Measurements from ENCODE around the gene INTS6. TPM values are rescaled to one million over a fixed set of nuclear protein-coding genes. Genes with fewer than 3 reads are reported as not detected.

The INTS6 gene
- total RNA-seq, 2 donors from 2014 or later: 37.4 to 59.0 TPM

DNA sequence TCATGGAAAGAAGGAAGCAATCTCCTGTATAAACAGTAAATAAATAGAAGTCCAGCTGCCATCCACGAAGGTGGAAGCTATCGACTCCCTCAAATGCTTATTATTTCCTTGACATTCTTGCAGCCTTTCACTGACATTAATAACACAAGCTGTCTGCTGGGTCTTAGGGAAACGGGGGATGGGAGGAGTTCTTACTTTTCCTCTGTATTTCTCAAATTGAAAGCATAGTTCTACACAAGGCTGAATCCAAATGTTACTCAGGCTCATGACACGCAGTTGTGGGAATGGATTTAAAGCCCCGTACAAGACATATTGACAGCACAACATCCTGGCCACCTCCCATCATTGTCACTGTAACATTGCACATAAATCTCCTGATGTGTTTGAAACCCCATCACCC lies 109.4 kb downstream of the INTS6 start:
- intact Hi-C loops (cut with DNase I): no loop called here
- Histone ChIP-seq H3K9me3 (no peaks in the 10 kb centered on the region), H3K27ac (no peak overlapping the region), H3K36me3 (no peaks in the 10 kb centered on the region), H3K4me3 (no peak overlapping the region), H3K4me1 (replicated peaks) (no peaks in the 10 kb centered on the region), H3K27me3 (replicated peaks; ENCODE audit: insufficient read depth) (no peaks in the 10 kb centered on the region)
- no peak for DNase-seq (ENCODE audit: low spot score)
- TF ChIP-seq POLR2A (IDR thresholded peaks at IDR 0.05): no peak
- TF ChIP-seq POLR2AphosphoS5 (IDR thresholded peaks at IDR 0.05): no peak
- TF ChIP-seq CTCF (IDR thresholded peaks at IDR 0.05): no peak
- 70% methylated on average over 5 of the region's 5 CpGs for WGBS

- H3K9me3 ChIP-seq: no peaks in the 10 kb centered on the region
- no peaks in the 10 kb centered on the region for H3K4me1 ChIP-seq (replicated peaks)
- H3K27me3 ChIP-seq (replicated peaks; ENCODE audit: insufficient read depth): no peaks in the 10 kb centered on the region
- DNase-seq (ENCODE audit: low spot score): no peak
- TF ChIP-seq POLR2AphosphoS5 (IDR thresholded peaks at IDR 0.05) (no peak), POLR2A (IDR thresholded peaks at IDR 0.05) (no peak), CTCF (IDR thresholded peaks at IDR 0.05) (no peak)
- WGBS: 87% methylated on average over 4 of the region's 4 CpGs
- H3K4me3 ChIP-seq: no peak overlapping the region
- no peak overlapping the region for H3K27ac ChIP-seq
- intact Hi-C loops (cut with DNase I): no loop called here
- no peaks in the 10 kb centered on the region for H3K36me3 ChIP-seq
Observed at GRCh38 chr13:51342706-51343105, 110.1 kb downstream of the INTS6 start.

DNA sequence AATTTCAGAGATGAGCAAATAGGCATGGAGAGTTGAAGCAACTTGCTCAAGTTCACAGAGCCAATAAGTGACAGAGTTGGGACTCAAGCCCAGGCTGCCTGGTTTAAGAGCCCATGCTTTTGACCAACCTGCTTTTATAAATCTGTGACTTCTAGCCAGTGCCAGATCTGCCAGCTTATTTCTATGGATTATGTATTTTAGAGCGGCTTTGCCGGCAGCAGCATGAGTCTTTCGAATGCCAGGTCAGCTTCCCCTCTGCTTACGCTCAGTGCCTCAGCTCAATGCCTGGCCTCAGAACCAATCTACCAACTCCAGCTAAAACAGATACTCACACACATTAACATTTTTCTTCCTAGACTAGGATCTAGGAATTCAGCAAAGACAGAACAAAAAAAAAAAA lies 111.0 kb downstream of the INTS6 start:
- 59% methylated on average over 4 of the region's 4 CpGs for whole genome bisulfite sequencing
- intact Hi-C loops (cut with DNase I): no loop called here

GRCh38 chr13:51341232-51341631 lies 111.6 kb downstream of the INTS6 start:
- Histone ChIP-seq H3K4me1 (replicated peaks) (no peaks in the 10 kb centered on the region), H3K4me3 (no peak overlapping the region), H3K27ac (no peak overlapping the region), H3K36me3 (no peaks in the 10 kb centered on the region), H3K27me3 (replicated peaks; ENCODE audit: insufficient read depth) (no peaks in the 10 kb centered on the region), H3K9me3 (no peaks in the 10 kb centered on the region)
- DNase-seq (ENCODE audit: low spot score): no peak
- no peak for TF ChIP-seq POLR2A (IDR thresholded peaks at IDR 0.05)
- WGBS: 86% methylated on average over 2 of the region's 2 CpGs
- intact Hi-C loops (cut with DNase I): no loop called here

More for the DNA sequence above, 111.0 kb downstream of the INTS6 start:
- no peaks in the 10 kb centered on the region for H3K36me3 ChIP-seq
- DNase-seq (ENCODE audit: low spot score): no peak
- no peak overlapping the region for H3K27ac ChIP-seq
- H3K4me3 ChIP-seq: no peak overlapping the region
- H3K4me1 ChIP-seq (replicated peaks): no peaks in the 10 kb centered on the region
- H3K27me3 ChIP-seq (replicated peaks; ENCODE audit: insufficient read depth): no peaks in the 10 kb centered on the region
- no peaks in the 10 kb centered on the region for H3K9me3 ChIP-seq
- TF ChIP-seq POLR2A (IDR thresholded peaks at IDR 0.05): no peak

DNA sequence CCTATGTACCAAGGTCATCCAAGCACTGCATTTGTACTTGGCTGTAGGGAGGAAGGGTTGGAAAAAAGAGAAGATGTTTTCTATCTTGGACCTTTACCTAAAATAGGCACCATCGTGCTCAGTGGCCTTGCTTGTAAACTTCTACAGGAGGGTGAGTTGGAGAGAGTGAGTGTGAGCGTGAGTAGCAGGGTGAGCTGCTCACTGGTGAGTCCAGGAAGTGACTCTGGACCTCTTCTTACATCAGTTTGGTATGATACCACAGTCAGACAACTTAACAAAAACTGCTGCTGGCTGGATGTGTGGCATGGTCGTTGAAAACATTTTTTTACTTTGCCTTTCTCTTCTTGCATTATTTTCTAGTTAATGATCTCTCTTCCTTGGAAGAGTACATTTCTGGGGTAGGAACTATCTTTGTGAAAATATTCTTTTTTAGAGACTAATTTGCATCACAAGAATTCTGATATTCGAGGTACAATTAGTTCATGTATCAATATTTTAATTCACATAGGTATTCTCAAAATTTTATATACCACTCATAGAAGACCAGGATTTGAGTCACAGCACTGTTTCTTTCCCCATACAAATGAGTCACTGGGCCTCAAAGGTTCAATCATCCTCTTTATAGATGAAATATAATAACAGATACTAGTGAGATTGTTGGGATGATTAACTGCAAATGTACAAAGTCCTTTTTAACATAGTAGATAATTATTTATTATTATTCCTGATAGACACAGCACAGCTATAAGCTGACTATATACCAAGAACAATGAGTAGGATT lies 112.7 kb downstream of the INTS6 start:
- no peaks in the 10 kb centered on the region for H3K36me3 ChIP-seq
- DNase-seq (ENCODE audit: low spot score): no peak
- no peak overlapping the region for H3K4me3 ChIP-seq
- H3K27ac ChIP-seq: no peak overlapping the region
- intact Hi-C loops (cut with DNase I): no loop called here
- no peaks in the 10 kb centered on the region for H3K4me1 ChIP-seq (replicated peaks)
- no peaks in the 10 kb centered on the region for H3K9me3 ChIP-seq
- no peak for TF ChIP-seq CTCF (IDR thresholded peaks at IDR 0.05)
- H3K27me3 ChIP-seq (replicated peaks; ENCODE audit: insufficient read depth): no peaks in the 10 kb centered on the region
- WGBS: 73% methylated on average over 4 of the region's 4 CpGs

- WGBS: 73% methylated on average over 11 of the region's 11 CpGs
- Histone ChIP-seq H3K36me3 (no peaks in the 10 kb centered on the region), H3K4me1 (replicated peaks) (no peaks in the 10 kb centered on the region), H3K9me3 (no peaks in the 10 kb centered on the region), H3K4me3 (no peak within 1 kb of the TSS), H3K27me3 (replicated peaks; ENCODE audit: insufficient read depth) (no peaks in the 10 kb centered on the region), H3K27ac (no peak within 1 kb of the TSS)
- intact Hi-C loops (cut with DNase I): no loop called here
- no peak for DNase-seq (ENCODE audit: low spot score)
- TF ChIP-seq CTCF (IDR thresholded peaks at IDR 0.05) (no peak), POLR2AphosphoS5 (IDR thresholded peaks at IDR 0.05) (no peak), POLR2A (IDR thresholded peaks at IDR 0.05) (no peak)
Observed at GRCh38 chr13:51339354-51339753, 113.5 kb downstream of the INTS6 start, which contains the start of gene SERPINE3. TSS of gene SERPINE3 (plus strand) at chr13:51339691. CDS start at chr13:51341092, 1,401 bp downstream.
